SK-MEL-5 (cell line): Measurements from ENCODE around the gene PLCH2. TPM values are rescaled to one million over a fixed set of nuclear protein-coding genes. Genes with fewer than 3 reads are reported as not detected.

ENCODE experiments used
- DNase-seq: peaks from one replicate; pipeline ENCODE4 v3.0.0-alpha.2; 2016; ENCODE audit warnings: low read depth, low spot score
- in situ Hi-C: cut with HindIII; loops from 2 replicates; pipeline ENCODE4 v1.10.0; 2016; ENCODE audit warnings: low sequenced_read_pairs, high pct_unique_total_duplicates, low pct_unique_long_range_greater_than_20kb
- total RNA-seq: library from RNA; depleted of rRNA; stranded (reverse); fragments of >200 nt; shearing (Covaris generic); gene quantifications from 2 replicates; pipeline ENCODE4 v1.2.3, GENCODE V29; 2014

PLCH2 gene
- total RNA-seq, 1 experiment from 2014 or later = not detected

GRCh38 chr1:2526824-2527555 lies 50.9 kb downstream of the PLCH2 start:
- DNase-seq = no peak
- in situ Hi-C loops = no loop called here

GRCh38 chr1:2527556-2527860 lies 51.4 kb downstream of the PLCH2 start:
- in situ Hi-C loops = no loop called here
- no peak for DNase-seq

- DNase-seq = no peak
- in situ Hi-C loops = no loop called here
Measured at GRCh38 chr1:2528016-2528415, 51.9 kb downstream of the PLCH2 start.

GRCh38 chr1:2528611-2528965 lies 52.5 kb downstream of the PLCH2 start:
- DNase-seq = no peak
- in situ Hi-C loops = no loop called here

GRCh38 chr1:2528966-2529783 lies 53.1 kb downstream of the PLCH2 start:
- in situ Hi-C loops = no loop called here
- no peak for DNase-seq

GRCh38 chr1:2529784-2530512 lies 53.9 kb downstream of the PLCH2 start, which contains the start of gene HES5:
TSS of gene HES5 (minus strand) at chr1:2530263. CDS start at chr1:2530164, 99 bp downstream.
- no peak for DNase-seq
- in situ Hi-C loops = no loop called here

- DNase-seq = no peak
- in situ Hi-C loops = no loop called here
Measured at GRCh38 chr1:2530513-2531361, 54.6 kb downstream of the PLCH2 start.

- in situ Hi-C loops = no loop called here
- DNase-seq = no peak
Measured at GRCh38 chr1:2532485-2533160, 56.5 kb downstream of the PLCH2 start.

- DNase-seq = no peak
- in situ Hi-C loops = no loop called here
Measured at GRCh38 chr1:2533365-2533764, 57.3 kb downstream of the PLCH2 start.

GRCh38 chr1:2534315-2534686 lies 58.2 kb downstream of the PLCH2 start:
- in situ Hi-C loops = no loop called here
- no peak for DNase-seq

- in situ Hi-C loops = no loop called here
- DNase-seq = no peak
Measured at GRCh38 chr1:2534687-2535441, 58.8 kb downstream of the PLCH2 start.

GRCh38 chr1:2535455-2535854 lies 59.4 kb downstream of the PLCH2 start:
- in situ Hi-C loops = no loop called here
- no peak for DNase-seq

- in situ Hi-C loops = no loop called here
- DNase-seq = no peak
Measured at GRCh38 chr1:2535981-2536380, 59.9 kb downstream of the PLCH2 start.

- in situ Hi-C loops = no loop called here
- DNase-seq = no peak
Measured at GRCh38 chr1:2537784-2538115, 61.7 kb downstream of the PLCH2 start.

GRCh38 chr1:2538376-2538775 lies 62.3 kb downstream of the PLCH2 start:
- in situ Hi-C loops = no loop called here
- DNase-seq = no peak

GRCh38 chr1:2538872-2539271 lies 62.8 kb downstream of the PLCH2 start:
- DNase-seq = no peak

More at GRCh38 chr1:2538872-2539271, 62.8 kb downstream of the PLCH2 start:
- in situ Hi-C loops = no loop called here
